HUES48 (cell line): Measurements from ENCODE around the gene ADAM20.

Experiments
- H3K27ac ChIP-seq: one replicate; pipeline ENCODE4 v1.7.0; 2013; ENCODE audit warnings: low read depth, low read length, inconsistent platforms
- H3K27me3 ChIP-seq: 2 replicates; pipeline ENCODE4 v1.6.1; 2013; ENCODE audit warnings: mild to moderate bottlenecking, low read length; ENCODE audit not compliant: control insufficient read depth, insufficient read depth
- H3K36me3 ChIP-seq: 2 replicates; pipeline ENCODE4 v1.6.1; 2013; ENCODE audit warnings: low read length; ENCODE audit not compliant: control insufficient read depth, insufficient read depth
- H3K4me1 ChIP-seq: 2 replicates; pipeline ENCODE4 v1.6.1; 2013; ENCODE audit warnings: mild to moderate bottlenecking, low read length; ENCODE audit not compliant: control insufficient read depth, insufficient read depth
- H3K4me3 ChIP-seq: 2 replicates; pipeline ENCODE4 v1.5.1; 2013; ENCODE audit warnings: mild to moderate bottlenecking, low read depth, low read length
- H3K9ac ChIP-seq: 2 replicates; pipeline ENCODE4 v1.6.1; 2013; ENCODE audit warnings: mild to moderate bottlenecking, low read depth, low read length, moderate library complexity
- H3K9me3 ChIP-seq: 2 replicates; pipeline ENCODE4 v1.6.1; 2013; ENCODE audit warnings: low read length; ENCODE audit not compliant: control insufficient read depth, insufficient read depth

Gene ADAM20

GRCh38 chr14:70534904-70535303 lies at the start of gene ADAM20:
Gene ADAM20 (minus strand): TSS chr14:70535004. CDS start chr14:70524757, 10,247 bp downstream.
- H3K9ac ChIP-seq: no peak within 1 kb of the TSS
- H3K36me3 ChIP-seq: no peaks in the 10 kb centered on the region
- H3K9me3 ChIP-seq: peaks cover 9% of the 10 kb centered on the region
- H3K27ac ChIP-seq: no peak within 1 kb of the TSS
- no peak within 1 kb of the TSS for H3K4me3 ChIP-seq
- H3K4me1 ChIP-seq: no peaks in the 10 kb centered on the region
- H3K27me3 ChIP-seq: no peaks in the 10 kb centered on the region

- no peak overlapping the region for H3K9ac ChIP-seq
- H3K4me1 ChIP-seq: no peaks in the 10 kb centered on the region
- peaks cover 19% of the 10 kb centered on the region for H3K36me3 ChIP-seq
- peak overlapping the region; percentile 16 for H3K27ac ChIP-seq
- H3K4me3 ChIP-seq: no peak overlapping the region
- H3K9me3 ChIP-seq: no peaks in the 10 kb centered on the region
- no peaks in the 10 kb centered on the region for H3K27me3 ChIP-seq
Observed at GRCh38 chr14:70576891-70577290, 42.1 kb upstream of the ADAM20 start.

DNA sequence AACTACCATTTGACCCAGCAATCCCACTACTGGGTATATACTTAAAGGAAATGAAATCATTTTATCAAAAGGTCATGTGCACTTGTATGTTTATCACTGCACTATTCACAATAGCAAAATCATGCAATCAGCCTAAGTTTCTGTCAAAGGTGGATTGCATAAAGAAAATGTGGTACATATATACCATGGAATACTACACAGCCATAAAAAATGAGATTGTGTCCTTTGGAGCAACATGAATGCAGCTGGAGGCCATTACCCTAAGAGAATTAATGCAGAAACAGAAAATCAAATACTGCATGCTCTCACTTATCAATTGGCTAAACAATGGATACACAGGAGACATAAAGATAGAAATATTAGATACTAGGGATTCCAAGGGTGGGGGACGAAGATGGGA lies 38.2 kb upstream of the ADAM20 start:
- H3K4me1 ChIP-seq: peaks cover 16% of the 10 kb centered on the region
- no peaks in the 10 kb centered on the region for H3K9me3 ChIP-seq
- no peaks in the 10 kb centered on the region; the same call in 1 of the 2 replicates for H3K36me3 ChIP-seq
- no peak overlapping the region for H3K27ac ChIP-seq
- no peak overlapping the region for H3K4me3 ChIP-seq
- H3K9ac ChIP-seq: no peak overlapping the region
- H3K27me3 ChIP-seq: no peaks in the 10 kb centered on the region

GRCh38 chr14:70571139-70571538 lies 36.3 kb upstream of the ADAM20 start:
- Histone ChIP-seq H3K27ac (no peak overlapping the region), H3K27me3 (no peaks in the 10 kb centered on the region), H3K9me3 (no peaks in the 10 kb centered on the region), H3K4me1 (peaks cover 16% of the 10 kb centered on the region), H3K36me3 (peaks cover 3% of the 10 kb centered on the region; the same call in 1 of the 2 replicates), H3K4me3 (no peak overlapping the region), H3K9ac (no peak overlapping the region)

DNA sequence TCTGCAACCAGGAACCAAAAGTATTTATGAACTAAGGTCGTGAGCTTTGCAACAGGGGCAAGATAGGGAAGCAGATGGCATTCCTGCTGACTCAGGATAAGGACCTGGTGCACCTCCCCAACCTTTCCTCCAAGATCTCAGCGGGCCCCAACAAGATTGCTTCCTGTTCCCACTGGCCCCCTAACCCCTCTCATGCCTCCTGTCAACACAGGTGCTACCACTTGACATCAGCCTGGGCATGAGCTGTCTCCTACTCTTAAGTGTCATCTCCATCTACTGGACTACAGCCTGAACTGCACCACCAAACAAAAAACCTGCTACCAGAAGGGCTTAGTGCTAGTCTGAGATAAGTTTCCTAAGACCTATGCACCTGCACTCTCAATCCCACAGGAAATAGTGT lies 33.0 kb upstream of the ADAM20 start:
- Histone ChIP-seq H3K4me3 (no peak overlapping the region), H3K36me3 (peaks cover 22% of the 10 kb centered on the region), H3K27ac (no peak overlapping the region), H3K27me3 (no peaks in the 10 kb centered on the region), H3K9me3 (peaks cover 24% of the 10 kb centered on the region), H3K9ac (no peak overlapping the region), H3K4me1 (peaks cover 16% of the 10 kb centered on the region)

- Histone ChIP-seq H3K4me3 (no peak overlapping the region), H3K36me3 (peaks cover 24% of the 10 kb centered on the region), H3K27ac (no peak overlapping the region)
Observed at GRCh38 chr14:70563869-70564268, 29.1 kb upstream of the ADAM20 start.

DNA sequence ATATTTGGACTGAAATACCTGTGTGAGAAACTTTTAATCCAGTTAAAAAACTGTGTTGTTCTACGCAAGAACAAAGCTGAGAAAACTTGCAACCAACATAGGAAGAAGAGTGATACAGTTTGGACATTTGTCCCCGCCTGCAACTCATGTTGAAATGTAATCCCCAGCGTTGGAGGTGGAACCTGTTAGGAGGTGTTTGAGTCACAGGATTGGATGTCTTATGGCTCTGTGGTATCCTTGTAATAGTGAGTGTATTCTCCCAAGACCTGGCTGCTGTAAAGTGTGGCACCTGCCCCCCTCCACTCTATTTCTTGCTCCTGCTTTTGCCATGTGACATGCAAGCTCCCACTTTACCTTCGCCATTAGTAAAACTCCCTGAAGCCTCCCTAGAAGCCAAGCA lies 28.6 kb upstream of the ADAM20 start:
- Histone ChIP-seq H3K36me3 (peaks cover 24% of the 10 kb centered on the region), H3K9ac (no peak overlapping the region)

More at GRCh38 chr14:70563869-70564268, 29.1 kb upstream of the ADAM20 start:
- Histone ChIP-seq H3K4me1 (peaks cover 3% of the 10 kb centered on the region; the same call in 1 of the 2 replicates), H3K27me3 (no peaks in the 10 kb centered on the region), H3K9me3 (peaks cover 40% of the 10 kb centered on the region), H3K9ac (no peak overlapping the region)

GRCh38 chr14:70558356-70558755 lies 23.6 kb upstream of the ADAM20 start:
- Histone ChIP-seq H3K4me1 (no peaks in the 10 kb centered on the region), H3K27me3 (no peaks in the 10 kb centered on the region), H3K9me3 (peaks cover 22% of the 10 kb centered on the region), H3K36me3 (peaks cover 2% of the 10 kb centered on the region; the same call in 1 of the 2 replicates), H3K27ac (no peak overlapping the region), H3K9ac (no peak overlapping the region), H3K4me3 (no peak overlapping the region)

More for the DNA sequence above, 28.6 kb upstream of the ADAM20 start:
- H3K4me3 ChIP-seq: no peak overlapping the region
- no peak overlapping the region for H3K27ac ChIP-seq
- H3K27me3 ChIP-seq: no peaks in the 10 kb centered on the region
- H3K9me3 ChIP-seq: peaks cover 40% of the 10 kb centered on the region
- H3K4me1 ChIP-seq: no peaks in the 10 kb centered on the region

GRCh38 chr14:70555890-70556289 lies 21.1 kb upstream of the ADAM20 start:
- no peak overlapping the region for H3K9ac ChIP-seq
- no peaks in the 10 kb centered on the region for H3K9me3 ChIP-seq
- no peaks in the 10 kb centered on the region for H3K27me3 ChIP-seq
- H3K4me3 ChIP-seq: no peak overlapping the region
- H3K27ac ChIP-seq: no peak overlapping the region
- no peaks in the 10 kb centered on the region for H3K4me1 ChIP-seq
- H3K36me3 ChIP-seq: no peaks in the 10 kb centered on the region

DNA sequence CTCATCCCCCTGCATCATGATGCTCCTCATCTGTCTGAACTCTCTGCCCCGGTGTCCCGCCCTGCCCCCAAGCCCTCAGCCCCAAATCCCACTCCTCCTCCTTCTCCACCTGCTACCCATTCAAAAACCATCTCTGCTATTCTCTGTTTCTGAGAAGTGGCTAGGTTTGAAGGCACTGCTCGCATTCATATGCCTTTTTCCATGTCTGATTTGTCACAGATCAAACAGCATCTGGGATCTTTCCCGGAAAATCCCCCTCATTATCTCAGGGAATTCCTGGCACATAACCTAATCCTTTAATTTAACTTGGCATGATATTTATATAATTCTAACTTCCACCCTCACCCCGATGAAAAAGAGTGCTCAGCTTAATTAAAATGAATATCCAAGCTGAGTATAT lies 3.3 kb upstream of the ADAM20 start:
- Histone ChIP-seq H3K36me3 (no peaks in the 10 kb centered on the region), H3K27ac (no peak overlapping the region), H3K4me1 (no peaks in the 10 kb centered on the region), H3K9ac (no peak overlapping the region), H3K4me3 (no peak overlapping the region), H3K27me3 (no peaks in the 10 kb centered on the region), H3K9me3 (peaks cover 9% of the 10 kb centered on the region)

GRCh38 chr14:70536830-70537229 lies 2.0 kb upstream of the ADAM20 start:
- Histone ChIP-seq H3K4me3 (no peak overlapping the region), H3K36me3 (no peaks in the 10 kb centered on the region), H3K9ac (no peak overlapping the region), H3K27me3 (no peaks in the 10 kb centered on the region), H3K4me1 (no peaks in the 10 kb centered on the region), H3K9me3 (peaks cover 9% of the 10 kb centered on the region), H3K27ac (no peak overlapping the region)

DNA sequence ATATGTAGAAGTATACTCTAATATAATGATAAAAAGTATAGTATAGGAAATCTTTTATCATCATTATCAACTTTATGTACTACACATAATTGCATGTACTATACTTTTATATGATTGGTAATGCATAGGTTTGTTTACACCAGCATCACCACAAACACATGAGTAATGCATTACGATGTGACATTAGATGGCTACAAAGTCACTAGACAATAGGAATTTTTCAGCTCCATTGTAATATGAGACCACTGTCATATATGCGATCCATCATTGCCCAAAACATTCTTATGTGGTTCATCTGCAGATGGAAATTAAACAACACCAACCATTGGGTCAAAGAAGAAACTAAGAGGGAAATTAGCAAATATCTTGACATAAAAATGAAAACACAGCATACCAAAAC lies 4.4 kb downstream of the ADAM20 start:
- H3K27me3 ChIP-seq: no peaks in the 10 kb centered on the region
- no peaks in the 10 kb centered on the region for H3K9me3 ChIP-seq
- no peaks in the 10 kb centered on the region for H3K36me3 ChIP-seq
- H3K4me1 ChIP-seq: no peaks in the 10 kb centered on the region
- no peak overlapping the region for H3K4me3 ChIP-seq
- no peak overlapping the region for H3K27ac ChIP-seq
- no peak overlapping the region for H3K9ac ChIP-seq
